GM23248 (cell line): ENCODE measurements around the gene BTBD18. TPM values are rescaled to one million over a fixed set of nuclear protein-coding genes. Genes with fewer than 3 reads are reported as not detected.

Experiments used
- DNase-seq: peaks from one replicate; pipeline ENCODE4 v3.0.0-alpha.2; 2015
- H2AFZ ChIP-seq: fragments of 200-600 bp; sonication (generic); 2 replicates; pipeline ENCODE4 v1.6.1; 2016; ENCODE audit warnings: antibody characterized with exemption
- H3F3A ChIP-seq: fragments of 200-600 bp; sonication (generic); 2 replicates; pipeline ENCODE4 v1.6.1; 2016; ENCODE audit warnings: mild to moderate bottlenecking, antibody characterized with exemption, mixed run types; ENCODE audit not compliant: insufficient read depth
- H3K27ac ChIP-seq: fragments of 200-600 bp; sonication (generic); 2 replicates; pipeline ENCODE4 v1.5.1; 2016; ENCODE audit warnings: mild to moderate bottlenecking
- H3K27me3 ChIP-seq: fragments of 200-600 bp; sonication (generic); replicated peaks from 2 replicates; pipeline ENCODE4 v1.6.1; 2016; ENCODE audit warnings: mild to moderate bottlenecking; ENCODE audit not compliant: insufficient read depth
- H3K36me3 ChIP-seq: fragments of 200-600 bp; sonication (generic); 2 replicates; pipeline ENCODE4 v1.6.1; 2016; ENCODE audit warnings: low read depth, mild to moderate bottlenecking
- H3K4me1 ChIP-seq: fragments of 200-600 bp; sonication (generic); 2 replicates; pipeline ENCODE4 v1.6.1; 2016; ENCODE audit warnings: mild to moderate bottlenecking; ENCODE audit not compliant: insufficient read depth
- H3K4me2 ChIP-seq: fragments of 200-600 bp; sonication (generic); one replicate; pipeline ENCODE4 v1.6.1; 2016; ENCODE audit warnings: mild to moderate bottlenecking; ENCODE audit not compliant: unreplicated experiment
- H3K4me3 ChIP-seq: fragments of 200-600 bp; sonication (generic); 2 replicates; pipeline ENCODE4 v1.5.1; 2016; ENCODE audit warnings: mild to moderate bottlenecking
- H3K79me2 ChIP-seq: fragments of 200-600 bp; sonication (generic); 2 replicates; pipeline ENCODE4 v1.6.1; 2016; ENCODE audit warnings: mild to moderate bottlenecking; ENCODE audit not compliant: insufficient read depth
- H3K9ac ChIP-seq: fragments of 200-600 bp; sonication (generic); 2 replicates; pipeline ENCODE4 v1.6.1; 2016; ENCODE audit warnings: mild to moderate bottlenecking
- H3K9me2 ChIP-seq: fragments of 200-600 bp; sonication (generic); 2 replicates; pipeline ENCODE4 v1.6.1; 2016; ENCODE audit warnings: mixed run types, mild to moderate bottlenecking, moderate library complexity; ENCODE audit not compliant: insufficient read depth
- H3K9me3 ChIP-seq: fragments of 200-600 bp; sonication (generic); one replicate; pipeline ENCODE4 v1.6.1; 2017; ENCODE audit warnings: low read depth
- H4K20me1 ChIP-seq: fragments of 200-600 bp; sonication (generic); 2 replicates; pipeline ENCODE4 v1.6.0; 2016; ENCODE audit not compliant: insufficient read depth
- EZH2 ChIP-seq: fragments of 200-600 bp; sonication (generic); IDR thresholded peaks from 2 replicates; pipeline ENCODE4 v1.6.1; 2018; ENCODE audit warnings: antibody characterized with exemption, mild to moderate bottlenecking; ENCODE audit not compliant: insufficient read depth, poor library complexity, severe bottlenecking
- EZH2phosphoT487 ChIP-seq: fragments of 200-600 bp; sonication (generic); IDR thresholded peaks from 2 replicates; pipeline ENCODE4 v1.6.1; 2018; ENCODE audit warnings: antibody characterized with exemption, moderate library complexity, mild to moderate bottlenecking, low read depth; ENCODE audit not compliant: insufficient read depth
- WGBS, 2 experiments: methylation state at CpG; one replicate each; pipeline ENCODE4 v1.1.6; 2015 to 2017; ENCODE audit warnings: low lambda C conversion rate in 2 of 2, low coverage in 1 of 2; ENCODE audit errors: missing lambda C conversion rate in 2 of 2; 5-methylcytosine and 5-hydroxymethylcytosine counted together
- in situ Hi-C: fragments of 300-500 bp; cut with MboI; formaldehyde crosslinking; loops from 2 replicates; pipeline ENCODE4 v1.15.0; 2020
- polyA plus RNA-seq: library from polyadenylated mRNA; unstranded; fragments of >200 nt; fragmentation: Nextera tagmentation; extraction: Ambion mirVana; gene quantifications from 2 replicates; pipeline ENCODE4 v1.2.1, GENCODE V29; 2016
- total RNA-seq: library from RNA; depleted of rRNA; stranded (reverse); fragments of >200 nt; shearing (Covaris generic); gene quantifications from 2 replicates; pipeline ENCODE4 v1.2.3, GENCODE V29; 2014

BTBD18 gene
- total and polyA plus RNA-seq, 2 experiments from 2014 or later: not detected

GRCh38 chr11:57751176-57751575 is 443 bp downstream of the BTBD18 start:
- H3K79me2 ChIP-seq: no peaks in the 10 kb centered on the region
- in situ Hi-C loops: loop anchor here (10.0 kb wide), 1 partner anchor 54 kb away; no protein-coding TSS in a partner anchor
- H3K36me3 ChIP-seq: no peaks in the 10 kb centered on the region
- H3K27ac ChIP-seq: no peak overlapping the region
- H3K27me3 ChIP-seq: no peaks in the 10 kb centered on the region
- H4K20me1 ChIP-seq: no peaks in the 10 kb centered on the region
- no peaks in the 10 kb centered on the region for H3K9me2 ChIP-seq
- no peaks in the 10 kb centered on the region for H3K9me3 ChIP-seq
- no peak for DNase-seq
- no peak overlapping the region for H3K4me3 ChIP-seq
- TF ChIP-seq EZH2 (no peak), EZH2phosphoT487 (no peak)
- H3K4me2 ChIP-seq: no peak overlapping the region
- H2AFZ ChIP-seq: no peak overlapping the region
- peaks cover 12% of the 10 kb centered on the region for H3F3A ChIP-seq
- no peaks in the 10 kb centered on the region for H3K4me1 ChIP-seq
- H3K9ac ChIP-seq: no peak overlapping the region

DNA sequence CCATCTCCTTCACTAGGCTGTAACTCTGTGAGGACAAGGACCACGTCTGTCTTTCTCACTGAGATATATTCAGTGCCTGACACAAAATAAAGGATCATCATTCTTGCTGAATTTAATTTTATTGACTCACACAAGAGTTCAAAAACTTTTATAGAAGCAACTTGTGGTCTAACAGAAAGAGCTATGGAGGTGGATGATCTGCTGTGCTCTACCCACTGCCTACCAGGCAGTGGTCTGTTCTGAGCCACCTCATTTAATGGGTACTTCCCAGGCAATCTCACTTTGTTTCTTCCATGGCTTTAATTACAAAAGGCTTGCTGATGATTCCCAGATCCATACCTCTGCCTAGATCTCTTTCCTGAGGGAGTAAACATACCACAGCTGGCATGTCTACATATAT is 4.7 kb downstream of the BTBD18 start:
- no peak for DNase-seq
- H2AFZ ChIP-seq: no peak overlapping the region
- peaks cover 22% of the 10 kb centered on the region for H3K79me2 ChIP-seq
- H3K27ac ChIP-seq: no peak overlapping the region
- H3K9me3 ChIP-seq: no peaks in the 10 kb centered on the region
- H3K4me3 ChIP-seq: no peak overlapping the region
- no peak overlapping the region for H3K9ac ChIP-seq
- no peak for TF ChIP-seq EZH2phosphoT487
- no peak for TF ChIP-seq EZH2
- peaks cover 12% of the 10 kb centered on the region for H3F3A ChIP-seq
- H3K4me2 ChIP-seq: no peak overlapping the region
- in situ Hi-C loops: loop anchor here (10.0 kb wide), 1 partner anchor 768 kb away; no protein-coding TSS in a partner anchor
- 53 to 62% methylated on average over 1 of the region's 1 CpG for WGBS, 2 experiments
- H3K4me1 ChIP-seq: peaks cover 4% of the 10 kb centered on the region; the same call in 1 of the 2 replicates
- H4K20me1 ChIP-seq: no peaks in the 10 kb centered on the region
- H3K36me3 ChIP-seq: peaks cover 11% of the 10 kb centered on the region
- no peaks in the 10 kb centered on the region for H3K9me2 ChIP-seq
- H3K27me3 ChIP-seq: no peaks in the 10 kb centered on the region

GRCh38 chr11:57745206-57745605 is 6.4 kb downstream of the BTBD18 start:
- Histone ChIP-seq H3K4me3 (no peak overlapping the region), H4K20me1 (no peaks in the 10 kb centered on the region), H3K27ac (no peak overlapping the region), H3K36me3 (peaks cover 11% of the 10 kb centered on the region), H3K4me1 (peaks cover 11% of the 10 kb centered on the region), H3K4me2 (no peak overlapping the region), H3K9me2 (no peaks in the 10 kb centered on the region), H2AFZ (no peak overlapping the region), H3F3A (peaks cover 20% of the 10 kb centered on the region), H3K79me2 (peaks cover 26% of the 10 kb centered on the region), H3K9ac (no peak overlapping the region), H3K27me3 (no peaks in the 10 kb centered on the region), H3K9me3 (no peaks in the 10 kb centered on the region)
- in situ Hi-C loops: loop anchor here (10.0 kb wide), 1 partner anchor 770 kb away; no protein-coding TSS in a partner anchor
- TF ChIP-seq EZH2: no peak
- TF ChIP-seq EZH2phosphoT487: no peak
- 89 to 90% methylated on average over 5 of the region's 5 CpGs for WGBS, 2 experiments
- DNase-seq: no peak

DNA sequence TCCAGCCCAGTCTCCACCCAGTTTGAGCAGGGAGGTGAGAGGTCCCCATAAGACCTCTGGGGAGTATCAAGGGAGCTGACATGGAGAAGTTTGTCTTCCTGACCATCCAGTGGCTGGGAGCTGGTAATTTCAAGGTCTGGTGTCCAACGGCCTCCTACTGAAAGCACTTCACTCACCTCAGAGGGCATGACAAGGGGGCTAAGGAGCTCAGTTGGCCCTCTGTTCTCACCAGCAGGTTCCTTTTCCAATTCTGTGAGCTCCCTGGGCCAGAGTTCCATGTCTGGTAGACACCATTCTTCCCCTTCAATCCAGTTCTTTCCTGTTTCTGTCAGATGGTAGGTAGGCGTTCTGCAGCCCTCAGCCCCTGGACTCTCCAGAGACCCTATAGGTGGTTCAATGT is 7.3 kb downstream of the BTBD18 start:
- Histone ChIP-seq H3K9me3 (no peaks in the 10 kb centered on the region), H3K27me3 (no peaks in the 10 kb centered on the region), H3K9me2 (no peaks in the 10 kb centered on the region), H2AFZ (no peak overlapping the region), H3K79me2 (peaks cover 26% of the 10 kb centered on the region), H3K36me3 (peaks cover 11% of the 10 kb centered on the region), H3K4me1 (peaks cover 11% of the 10 kb centered on the region), H3K4me3 (no peak overlapping the region), H3F3A (peaks cover 28% of the 10 kb centered on the region), H3K9ac (no peak overlapping the region), H3K27ac (no peak overlapping the region), H3K4me2 (no peak overlapping the region), H4K20me1 (no peaks in the 10 kb centered on the region)
- WGBS, 2 experiments: 39 to 48% methylated on average over 2 of the region's 2 CpGs
- DNase-seq: no peak
- TF ChIP-seq EZH2: no peak
- in situ Hi-C loops: loop anchor here (10.0 kb wide), 1 partner anchor 770 kb away; no protein-coding TSS in a partner anchor

DNA sequence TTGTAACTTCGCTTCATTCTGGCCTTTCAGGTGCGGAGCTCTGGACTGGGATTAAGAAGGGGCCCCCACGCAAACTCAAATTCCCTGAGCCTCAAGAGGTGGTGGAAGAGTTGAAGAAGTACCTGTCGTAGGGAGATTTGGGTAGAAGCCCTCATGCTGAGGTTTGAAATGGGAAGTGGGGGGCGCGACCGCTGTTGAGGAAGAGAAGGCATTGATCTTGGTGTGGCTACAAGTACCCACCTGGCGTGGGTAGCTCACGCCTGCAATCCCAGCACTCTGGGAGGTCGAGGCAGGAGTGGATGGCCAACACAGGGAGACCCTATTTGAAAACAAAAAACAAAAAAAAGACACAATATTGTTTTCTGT is 9.5 kb downstream of the BTBD18 start:
- H3K9me3 ChIP-seq: no peaks in the 10 kb centered on the region
- in situ Hi-C loops: loop anchor here (10.0 kb wide), 1 partner anchor 773 kb away; no protein-coding TSS in a partner anchor
- H3K9ac ChIP-seq: peak overlapping the region; percentile 93
- DNase-seq: no peak
- no peak for TF ChIP-seq EZH2phosphoT487
- no peak for TF ChIP-seq EZH2
- H3K9me2 ChIP-seq: no peaks in the 10 kb centered on the region
- no peaks in the 10 kb centered on the region for H4K20me1 ChIP-seq
- peaks cover 35% of the 10 kb centered on the region for H3K79me2 ChIP-seq
- H3K4me3 ChIP-seq: peak overlapping the region; percentile 87
- no peaks in the 10 kb centered on the region for H3K27me3 ChIP-seq
- peak overlapping the region; percentile 94 for H3K4me2 ChIP-seq
- H3F3A ChIP-seq: peaks cover 16% of the 10 kb centered on the region
- peaks cover 11% of the 10 kb centered on the region for H3K4me1 ChIP-seq
- H2AFZ ChIP-seq: peak overlapping the region; percentile 97
- H3K27ac ChIP-seq: peak overlapping the region; percentile 80
- WGBS, 2 experiments: 1 to 2% methylated on average over 10 of the region's 10 CpGs
- peaks cover 11% of the 10 kb centered on the region for H3K36me3 ChIP-seq
